D341Med (cell line): ENCODE measurements around the gene AP1M1.

Experiments
- DNase-seq: peaks from one replicate; pipeline ENCODE4 v3.0.0; 2012; ENCODE audit warnings: low spot score

The AP1M1 gene

DNA sequence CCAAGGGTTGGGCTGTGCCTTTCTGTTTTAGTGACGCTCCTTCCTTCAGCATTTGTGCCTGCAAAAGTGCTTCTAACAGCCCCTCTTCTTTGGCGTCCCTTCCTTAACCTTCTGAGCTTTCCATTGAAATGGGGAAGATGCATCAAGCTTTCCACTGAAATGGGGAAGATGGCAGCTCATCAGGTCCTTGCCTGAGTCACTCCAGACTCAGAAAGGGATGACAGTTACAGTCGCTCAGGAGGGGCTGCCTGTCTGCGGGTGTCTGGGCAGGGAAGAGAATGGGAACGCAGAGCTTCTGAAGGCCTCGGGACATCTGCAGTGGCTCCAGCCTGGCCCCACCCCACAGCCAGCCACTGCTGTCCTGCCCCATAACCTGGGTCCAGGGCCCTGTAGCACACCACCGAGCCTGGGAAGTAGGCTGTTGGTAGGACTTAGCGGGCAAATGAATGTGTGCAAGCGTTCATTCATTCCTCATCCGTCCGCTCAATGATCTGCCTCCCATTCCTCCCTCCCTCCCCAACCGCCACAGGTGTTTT is 9.8 kb downstream of the AP1M1 start:
- DNase-seq, result peak; percentile 6

DNA sequence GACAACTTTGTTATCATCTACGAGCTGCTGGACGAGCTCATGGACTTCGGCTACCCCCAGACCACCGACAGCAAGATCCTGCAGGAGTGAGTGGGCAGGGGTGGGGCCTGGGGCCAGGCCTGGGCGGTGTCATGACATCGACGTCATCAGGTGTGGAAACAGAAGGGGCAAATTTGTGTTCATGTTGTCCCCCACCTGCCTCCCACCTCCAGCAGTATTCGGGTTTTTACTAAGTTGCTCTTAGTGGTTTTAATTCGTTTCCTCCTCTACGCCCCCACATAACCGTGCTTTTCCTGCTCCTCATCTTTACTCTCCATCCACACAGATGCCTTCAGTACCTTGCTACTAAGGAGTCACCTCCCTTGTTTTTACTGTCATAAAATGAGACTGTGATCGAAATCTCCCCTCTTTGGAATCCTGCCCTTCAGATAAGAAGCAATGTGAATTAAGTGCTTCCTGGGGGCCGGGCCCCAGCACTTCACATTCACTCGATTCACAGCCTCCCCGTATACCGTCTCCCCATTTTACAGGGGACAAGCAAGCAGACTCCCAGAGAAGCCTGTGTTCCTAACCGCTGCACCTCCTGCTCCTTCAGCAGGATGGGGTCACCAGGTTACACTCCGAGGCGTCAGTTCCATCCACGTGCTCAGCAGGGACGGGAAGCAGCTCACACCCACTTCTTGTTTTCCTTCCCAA is 10.5 kb downstream of the AP1M1 start:
- peak; percentile 9 for DNase-seq

DNA sequence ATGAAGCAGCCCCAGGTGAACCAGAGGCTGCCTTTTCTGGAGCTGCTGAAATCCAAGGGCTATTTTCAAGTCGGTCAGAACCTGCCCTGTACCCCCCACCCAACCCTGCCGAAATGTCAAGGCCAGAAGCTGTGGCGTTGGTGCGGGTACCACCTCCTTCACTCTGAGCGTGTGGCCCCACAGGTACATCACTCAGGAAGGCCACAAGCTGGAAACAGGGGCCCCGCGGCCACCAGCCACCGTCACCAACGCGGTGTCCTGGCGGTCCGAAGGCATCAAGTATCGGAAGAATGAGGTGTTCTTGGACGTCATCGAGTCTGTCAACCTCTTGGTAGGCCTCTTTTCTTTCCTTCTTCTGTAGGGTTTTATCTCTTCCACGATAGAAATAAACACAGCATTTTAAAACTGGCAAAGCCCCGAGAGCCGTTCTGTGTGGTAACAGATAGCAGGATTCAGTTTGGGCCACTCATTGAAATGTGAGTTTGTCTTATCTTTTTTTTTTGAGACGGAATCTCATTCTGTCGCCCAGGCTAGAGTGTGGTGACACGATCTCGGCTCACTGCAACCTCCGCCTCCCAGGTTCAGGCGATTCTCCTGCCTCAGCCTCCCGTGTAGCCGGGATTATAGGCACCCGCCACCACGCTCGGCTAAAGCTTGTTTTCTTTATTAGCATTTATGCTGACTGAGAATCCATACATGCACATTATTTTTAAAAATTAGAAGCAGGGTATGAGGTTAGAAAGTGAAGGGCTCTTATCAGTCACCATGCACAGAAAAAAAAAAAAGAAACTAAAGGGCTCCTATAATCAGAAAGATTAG is 11.3 kb downstream of the AP1M1 start:
- DNase-seq, result peak; percentile 7

DNA sequence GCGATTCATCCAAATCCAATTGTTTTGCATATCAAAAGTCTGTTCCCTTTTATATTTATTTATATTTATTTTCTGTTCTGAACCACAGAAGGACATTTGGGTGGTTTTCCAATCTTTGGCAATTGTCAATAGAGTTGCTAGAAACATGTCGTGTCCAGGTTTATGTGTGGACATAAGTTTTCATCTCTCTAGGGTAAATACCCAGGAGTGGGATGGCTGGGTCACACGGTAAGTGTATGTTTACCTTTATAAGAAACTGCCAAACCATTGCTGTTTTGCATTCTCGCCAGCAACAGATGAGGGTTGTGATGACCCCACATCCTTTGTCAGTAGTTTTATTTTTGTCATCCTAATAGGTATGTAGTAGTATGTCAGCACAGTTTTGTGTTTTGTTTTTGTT is 12.5 kb downstream of the AP1M1 start:
- no peak for DNase-seq

DNA sequence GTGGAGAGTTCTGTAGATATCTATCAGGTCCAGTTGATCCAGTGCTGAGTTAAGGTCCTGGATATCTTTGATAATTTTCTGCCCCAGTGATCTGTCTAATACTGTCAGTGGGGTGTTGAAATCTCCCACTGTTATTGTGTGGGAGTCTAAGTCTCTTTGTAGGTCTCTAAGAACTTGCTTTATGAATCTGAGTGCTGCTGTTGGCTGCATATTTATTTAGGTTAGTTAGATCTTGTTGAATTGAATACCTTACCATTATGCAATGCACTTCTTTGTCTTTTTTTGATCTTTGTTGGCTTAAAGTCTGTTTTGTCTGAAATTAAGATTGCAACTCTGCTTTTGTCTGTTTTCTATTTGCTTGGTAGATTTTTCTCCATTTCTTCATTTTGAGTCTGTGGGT is 15.4 kb downstream of the AP1M1 start:
- no peak for DNase-seq

DNA sequence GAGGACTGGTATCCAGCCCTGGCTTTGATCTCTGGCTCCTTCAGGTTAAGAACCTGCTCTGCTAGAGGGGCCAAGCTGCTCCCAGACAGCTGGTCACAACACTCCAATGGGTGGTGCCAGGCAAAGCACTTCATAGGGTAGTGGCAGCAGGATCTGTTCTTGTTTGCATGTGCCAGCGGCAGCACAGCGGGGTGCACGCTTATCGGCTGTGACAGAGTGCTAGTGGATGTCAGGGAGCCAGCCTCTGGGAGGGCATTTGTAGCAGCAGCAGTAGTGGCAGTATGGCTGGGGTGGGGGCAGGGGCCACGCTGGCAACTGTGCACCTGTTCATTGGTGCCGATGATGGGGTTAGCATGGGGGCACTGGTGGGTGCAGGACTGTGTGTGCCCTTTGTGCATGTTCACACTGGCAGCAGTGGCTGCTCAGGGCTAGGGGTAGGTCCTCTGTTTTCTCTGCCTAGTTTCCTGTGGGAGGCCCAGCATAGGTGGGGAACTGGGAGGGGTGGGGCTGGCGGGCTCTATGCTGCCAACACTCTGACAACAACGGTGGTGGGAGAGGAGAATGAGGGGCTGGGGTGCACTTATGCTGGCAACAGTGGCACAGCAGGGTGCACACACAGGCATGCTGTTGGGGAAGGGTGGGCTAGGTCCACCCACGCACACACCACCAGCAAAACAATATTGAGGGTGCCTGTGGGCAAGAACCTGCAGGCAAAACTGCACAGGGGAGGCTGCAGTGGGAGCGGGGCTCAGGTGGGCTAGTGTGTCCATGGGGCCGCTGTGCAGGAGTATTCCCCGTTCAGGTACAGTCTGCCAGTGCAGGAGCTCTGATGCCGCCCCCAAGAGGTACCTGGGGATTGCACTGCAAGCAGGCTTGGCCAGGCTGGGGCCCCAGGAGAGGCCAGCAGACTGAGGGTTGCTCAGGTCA is 19.3 kb downstream of the AP1M1 start:
- peak; percentile 18 for DNase-seq

DNA sequence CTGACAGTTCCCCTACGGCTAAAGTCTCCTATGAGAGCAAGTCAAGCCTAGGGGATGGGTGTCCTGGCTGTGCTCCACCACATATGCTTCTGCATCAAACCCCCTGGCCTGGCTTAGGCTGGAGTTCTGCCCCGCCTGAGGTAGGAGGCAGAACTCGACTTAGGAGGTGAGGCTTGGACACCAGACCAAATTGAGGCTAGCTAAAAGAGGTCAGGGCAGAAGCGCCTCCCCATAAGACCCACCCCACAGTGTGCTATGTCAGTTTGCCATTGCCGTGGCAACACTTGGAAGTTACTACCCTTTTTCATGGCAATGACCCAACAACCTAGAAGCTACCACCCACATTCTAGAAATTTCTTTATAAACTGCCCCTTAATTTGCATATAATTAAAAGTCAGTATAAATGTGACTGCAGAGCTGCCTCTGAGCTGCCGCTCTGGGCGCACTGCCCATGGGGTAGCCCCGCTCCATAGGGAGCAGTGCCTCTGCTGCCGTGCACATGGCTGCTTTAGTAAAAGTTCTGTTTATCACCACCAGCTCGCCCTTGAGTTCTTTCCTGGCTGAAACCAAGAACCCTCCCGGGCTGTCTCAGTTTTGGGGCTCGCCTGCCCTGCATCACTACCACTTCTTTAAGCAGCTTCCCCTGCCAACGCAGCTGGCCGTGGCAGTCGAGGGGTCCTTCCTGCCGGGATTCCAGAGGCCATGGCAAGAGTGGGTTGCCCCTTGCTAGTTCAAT is 20.2 kb downstream of the AP1M1 start:
- no peak for DNase-seq

DNA sequence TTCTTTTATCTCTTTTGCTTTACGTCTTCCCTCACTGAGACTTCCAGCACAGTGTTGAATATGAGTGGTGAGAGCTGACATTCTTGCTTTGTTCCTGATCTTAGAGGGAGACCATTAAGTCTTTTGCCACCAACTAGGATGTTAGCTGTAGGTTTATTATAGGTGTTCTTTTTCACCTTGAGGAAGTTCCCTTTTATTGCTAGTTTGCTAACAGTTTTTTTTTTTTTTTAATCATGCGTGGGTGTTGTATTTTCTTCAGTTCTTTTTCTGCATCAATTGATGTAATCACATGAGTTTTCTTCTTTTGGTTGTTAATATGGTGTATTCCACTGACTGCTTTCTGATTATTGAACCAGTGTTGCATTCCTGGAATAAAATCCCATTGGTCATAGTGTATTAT is 21.1 kb downstream of the AP1M1 start:
- DNase-seq, result no peak

DNA sequence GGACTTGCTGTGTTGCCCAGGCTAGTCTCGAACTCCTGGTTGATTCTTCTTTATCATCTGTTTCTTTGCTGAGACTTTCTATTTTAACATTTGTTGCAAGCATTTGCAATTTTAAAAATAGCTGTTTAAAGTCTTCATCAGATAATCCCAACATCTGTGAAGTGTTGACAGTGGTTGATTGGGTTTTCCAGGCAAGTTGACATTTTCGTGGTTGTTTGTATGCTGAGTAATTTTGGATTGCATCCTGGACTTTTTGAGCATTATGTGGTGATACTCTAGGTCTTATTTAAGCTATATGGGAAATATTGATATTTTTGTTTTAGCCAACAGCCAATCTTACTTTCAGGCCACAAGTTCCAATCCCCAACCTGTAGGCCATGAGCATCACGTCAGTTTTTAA is 25.1 kb downstream of the AP1M1 start:
- no peak for DNase-seq

DNA sequence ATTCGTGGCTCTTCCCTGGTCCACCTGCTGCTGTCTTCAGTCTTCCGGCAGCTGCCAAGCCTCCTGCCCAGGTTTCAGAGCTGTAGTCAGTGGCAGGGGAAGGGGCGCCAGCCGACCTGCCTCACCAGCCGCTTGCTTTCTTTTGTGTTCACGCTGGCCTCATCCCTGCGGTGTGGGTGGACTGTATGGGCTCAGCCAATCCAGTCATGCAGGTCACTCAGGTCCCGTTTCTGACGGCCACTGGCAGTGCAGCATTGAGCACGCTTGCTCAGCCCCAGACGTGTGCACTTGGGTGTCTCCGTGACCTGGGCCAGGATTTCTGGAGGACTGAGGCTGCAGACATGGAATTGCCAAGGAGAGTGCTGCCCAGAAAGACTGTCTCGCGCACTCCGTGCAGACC is 26.0 kb downstream of the AP1M1 start:
- no peak for DNase-seq

DNA sequence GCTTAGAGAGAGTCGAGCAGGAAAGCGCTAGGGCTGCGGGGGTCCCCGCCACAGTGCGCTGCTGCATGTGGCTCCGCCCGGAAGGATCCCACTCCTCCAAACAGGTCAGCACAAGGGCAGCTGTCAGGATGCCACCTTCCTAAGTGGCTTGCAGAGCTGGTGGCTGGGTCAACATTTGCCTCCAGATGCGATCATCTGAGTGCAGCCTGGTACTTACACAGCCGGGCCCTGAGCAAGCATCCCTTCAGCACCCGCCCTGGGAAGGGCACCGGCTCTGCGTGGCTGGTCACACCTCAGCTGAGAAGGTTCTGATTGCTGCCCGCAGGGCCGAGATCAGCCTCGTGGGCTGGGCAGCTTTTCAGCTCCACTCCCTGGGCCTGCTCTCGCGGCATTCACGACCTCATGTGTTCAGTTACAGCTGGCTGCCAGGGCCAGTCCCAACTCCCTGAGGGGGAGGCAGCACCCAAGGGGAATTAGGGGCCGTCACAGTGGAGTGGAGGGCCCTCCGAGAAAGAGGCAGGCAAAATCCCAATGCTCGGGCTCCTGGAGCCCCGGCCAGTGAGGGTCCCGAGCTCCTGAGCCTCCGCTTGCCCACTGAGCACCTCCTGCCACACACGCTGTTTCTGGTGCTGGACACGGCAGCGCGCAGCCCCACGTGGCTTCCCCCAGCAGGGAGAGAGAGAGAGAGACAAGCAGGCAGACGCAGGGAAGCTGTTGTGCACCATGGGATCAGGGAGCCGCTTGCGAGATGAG is 26.8 kb downstream of the AP1M1 start:
- peak; percentile 15 for DNase-seq

DNA sequence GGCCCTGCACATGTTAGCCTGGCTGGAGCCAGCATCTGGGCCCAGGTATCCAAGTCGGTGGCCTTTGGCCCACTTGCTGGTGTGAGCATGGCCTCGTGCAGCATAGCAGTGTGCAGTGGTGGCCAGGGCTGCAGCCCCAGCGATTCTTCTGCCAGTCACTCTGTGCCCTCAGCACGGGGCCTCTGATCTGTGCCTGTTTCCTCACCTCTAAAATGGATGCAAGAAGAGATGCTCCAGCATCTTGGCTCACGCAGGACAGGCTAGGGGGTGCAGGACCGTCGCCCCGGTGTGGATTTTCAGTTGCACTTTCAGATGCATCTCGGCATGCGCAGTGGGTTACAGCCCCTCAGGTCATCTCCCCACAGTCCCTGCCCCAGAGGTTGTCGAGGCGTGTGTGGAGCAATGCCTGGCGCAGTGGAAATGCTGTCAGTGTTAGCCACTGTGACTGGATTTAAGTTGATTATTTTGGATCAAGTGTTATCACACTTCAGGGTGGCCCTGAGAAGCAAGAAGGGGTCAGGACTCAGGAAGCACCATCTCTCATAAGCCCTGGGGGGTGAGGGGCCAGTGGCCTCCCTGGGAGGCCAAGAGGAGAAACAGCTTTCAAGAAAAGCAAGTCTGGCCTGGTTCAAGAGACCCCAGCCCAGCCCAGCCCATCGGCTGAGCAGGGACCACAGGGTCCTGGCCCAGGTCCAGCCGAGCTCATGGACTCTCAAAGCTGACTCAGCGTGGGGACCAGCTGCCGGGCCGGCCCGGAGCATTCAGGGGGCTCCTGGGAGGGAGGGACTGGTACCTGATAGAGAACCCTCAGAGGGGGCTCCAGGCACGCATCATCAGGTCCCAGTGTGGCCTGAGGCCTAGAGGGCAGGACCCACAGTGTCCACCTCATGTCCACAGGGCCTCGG is 27.8 kb downstream of the AP1M1 start:
- no peak for DNase-seq

DNA sequence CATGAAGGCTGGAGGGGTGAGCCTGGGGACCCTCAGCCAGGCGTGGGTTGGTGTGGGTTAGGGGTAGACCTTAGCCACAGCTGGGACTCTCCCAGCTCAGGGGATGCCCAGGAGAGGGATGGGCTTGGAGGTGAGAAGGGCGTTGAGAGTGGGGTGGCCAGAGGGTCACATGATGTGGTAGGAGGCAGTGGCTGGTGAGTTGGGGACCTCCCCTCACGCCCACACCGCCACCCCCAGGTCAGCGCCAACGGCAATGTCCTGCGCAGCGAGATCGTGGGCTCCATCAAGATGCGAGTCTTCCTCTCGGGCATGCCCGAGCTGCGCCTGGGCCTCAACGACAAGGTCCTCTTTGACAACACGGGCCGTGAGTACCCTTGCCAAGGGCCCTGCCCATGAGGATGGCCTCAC is 28.5 kb downstream of the AP1M1 start:
- peak; percentile 15 for DNase-seq

DNA sequence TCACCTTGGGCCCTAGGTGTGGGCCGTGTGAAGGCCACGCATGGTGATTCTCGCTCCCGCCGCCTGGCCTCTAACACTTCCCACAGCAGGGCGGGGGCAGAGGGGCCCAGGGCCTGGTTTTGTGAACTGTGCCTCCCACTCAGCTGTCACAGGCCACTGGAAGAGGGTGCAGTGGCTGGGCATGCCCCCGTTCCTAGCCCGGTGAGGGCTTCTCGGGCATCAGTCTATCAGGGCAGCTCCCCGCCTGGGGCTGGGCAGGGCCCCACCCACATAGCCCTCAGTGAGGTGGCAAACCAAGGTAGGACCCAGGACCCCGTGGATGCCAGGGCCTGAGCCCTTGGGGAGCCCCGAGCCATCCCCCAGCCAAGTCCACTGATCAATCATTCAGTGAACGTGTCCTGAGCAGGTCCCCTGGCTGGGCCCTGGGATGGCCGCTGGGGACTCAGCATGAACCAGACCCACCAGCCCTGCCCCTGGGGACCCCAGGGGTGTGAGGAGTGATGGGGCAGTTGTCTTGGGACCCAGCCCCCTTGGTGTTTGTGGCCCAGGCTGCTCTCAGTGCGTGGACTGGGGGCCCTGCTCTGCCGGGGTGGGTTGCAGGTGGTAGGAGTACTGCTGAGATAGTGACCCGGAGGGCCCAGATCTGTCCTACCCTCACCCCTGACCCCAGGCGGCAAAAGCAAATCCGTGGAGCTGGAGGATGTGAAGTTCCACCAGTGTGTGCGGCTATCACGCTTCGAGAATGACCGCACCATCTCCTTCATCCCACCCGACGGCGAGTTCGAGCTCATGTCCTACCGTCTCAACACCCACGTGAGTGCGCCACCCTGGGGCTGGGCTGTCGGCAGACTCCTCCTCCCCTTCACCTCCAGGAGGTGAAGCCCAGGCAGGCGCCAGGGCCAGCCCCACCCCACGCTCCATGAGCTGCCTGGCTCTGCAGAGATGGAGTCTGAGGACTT is 29.4 kb downstream of the AP1M1 start:
- peak; percentile 24 for DNase-seq

DNA sequence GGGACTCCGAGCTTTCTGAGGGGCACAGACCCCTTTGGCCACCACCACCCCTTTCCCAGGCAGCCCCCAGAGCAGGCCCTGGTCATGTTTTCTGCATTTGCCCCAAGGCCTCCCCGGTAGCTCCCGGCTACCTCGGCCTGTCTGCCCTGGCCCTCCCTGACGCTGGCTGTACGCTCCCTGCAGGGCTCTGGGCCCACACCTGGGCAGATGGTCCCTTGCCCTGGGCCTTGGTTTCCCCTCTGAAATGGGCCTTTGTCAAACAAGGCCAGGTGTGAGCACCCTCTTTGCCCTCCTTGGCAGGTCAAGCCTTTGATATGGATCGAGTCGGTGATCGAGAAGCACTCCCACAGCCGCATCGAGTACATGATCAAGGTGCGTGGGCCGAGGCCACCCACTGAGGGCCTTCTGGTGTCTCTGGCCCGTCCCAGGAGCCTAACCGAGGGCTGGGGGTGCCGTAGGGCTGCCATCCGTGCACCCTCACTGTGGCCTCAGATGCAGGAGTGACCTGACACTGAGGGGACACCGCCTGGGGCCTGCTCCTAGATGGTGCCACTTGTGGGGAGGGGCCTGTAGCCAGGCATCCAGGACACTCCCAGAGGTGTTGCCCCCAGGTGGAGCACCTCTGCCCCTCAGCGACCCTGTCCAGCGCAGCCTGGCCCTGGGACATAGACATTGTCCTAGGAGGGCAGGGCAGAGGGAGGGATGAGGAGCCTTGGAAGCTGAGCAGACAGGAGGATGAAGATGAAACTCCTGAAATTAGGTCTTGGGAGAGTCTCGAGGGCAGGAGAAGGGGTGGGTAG is 30.3 kb downstream of the AP1M1 start:
- no peak for DNase-seq

DNA sequence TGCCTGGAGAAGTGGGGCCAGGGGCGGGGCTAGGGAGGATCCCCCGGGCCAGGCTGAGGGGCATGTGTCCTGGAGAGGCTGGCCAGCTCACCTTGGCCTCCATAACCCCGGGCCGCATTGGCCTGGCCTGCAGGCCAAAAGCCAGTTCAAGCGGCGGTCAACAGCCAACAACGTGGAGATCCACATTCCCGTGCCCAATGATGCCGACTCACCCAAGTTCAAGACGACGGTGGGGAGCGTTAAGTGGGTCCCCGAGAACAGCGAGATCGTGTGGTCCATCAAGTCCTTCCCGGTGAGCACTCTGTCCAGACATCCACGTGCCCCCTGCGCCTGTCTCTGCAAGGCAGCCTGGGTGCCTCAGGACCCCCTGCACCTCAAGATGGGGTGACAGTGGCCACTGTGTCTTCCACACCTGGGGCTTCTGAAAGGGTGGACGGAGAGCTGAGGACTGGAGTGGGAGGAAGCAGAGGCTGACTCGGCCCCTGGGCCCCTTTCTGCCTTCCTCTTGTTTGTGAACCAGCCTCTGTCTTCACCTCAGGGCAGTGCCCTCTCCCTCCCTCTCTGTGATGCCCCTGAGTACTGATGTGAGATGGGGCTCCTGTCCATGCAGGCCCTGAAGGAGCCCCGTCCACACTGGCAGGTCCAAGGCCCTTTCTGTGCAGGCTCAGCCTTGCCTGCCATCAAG is 31.1 kb downstream of the AP1M1 start:
- no peak for DNase-seq

DNA sequence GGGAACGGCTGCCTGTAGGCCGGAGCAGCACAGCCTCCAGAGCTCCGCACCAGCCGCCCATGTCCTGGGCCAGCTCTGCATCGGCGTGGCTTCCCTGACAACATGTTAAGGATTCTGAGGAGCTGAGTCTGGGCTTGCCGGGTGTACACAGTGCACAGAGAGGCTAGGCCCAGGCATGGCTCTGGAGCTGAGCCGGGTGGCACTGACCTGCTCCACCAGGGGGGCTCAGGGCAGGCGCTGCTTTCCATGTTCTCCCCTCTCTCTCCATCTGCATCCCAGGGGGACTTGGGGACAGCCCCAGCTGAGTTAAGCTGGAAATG is 31.6 kb downstream of the AP1M1 start:
- no peak for DNase-seq
